GM19455 (cell line): Measurements from ENCODE around the gene APOBEC3A.
"Not testable (repeated sequence)": the region's sequence is repeated elsewhere in the genome, so short reads cannot be mapped to it uniquely, and the experiment has no call there.

Experiments used
- ATAC-seq: cut with Tn5 transposase; IDR thresholded peaks from one replicate; pipeline ENCODE4 v1.9.1; 2021; ENCODE audit not compliant: unreplicated experiment

Gene APOBEC3A

GRCh38 chr22:38977289-38977688 lies 19.9 kb downstream of the APOBEC3A start:
- ATAC-seq: not testable (repeated sequence)

DNA sequence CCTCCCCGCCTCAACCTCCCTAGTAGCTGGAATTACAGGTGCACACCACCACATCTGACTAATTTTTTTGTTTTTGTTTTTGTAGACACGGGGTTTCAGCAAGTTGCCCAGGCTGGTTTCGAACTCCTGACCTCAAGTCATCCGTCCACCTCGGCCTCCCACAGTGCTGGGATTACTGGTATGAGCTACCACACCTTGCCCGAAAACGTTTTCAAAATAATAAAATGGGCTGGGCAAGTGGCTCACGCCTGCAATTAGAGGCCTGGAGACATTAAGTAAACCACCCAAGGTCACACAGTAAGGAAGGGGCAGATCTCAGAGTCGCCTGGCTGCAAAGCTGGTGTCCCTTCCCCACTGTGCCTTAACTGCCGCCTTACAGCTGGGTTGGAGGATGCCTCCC lies 23.2 kb downstream of the APOBEC3A start:
- ATAC-seq: not testable (repeated sequence)

- no peak for ATAC-seq
These were observed 23.9 kb downstream of the APOBEC3A start for GRCh38 chr22:38981005-38981991.

- ATAC-seq: no peak
These were observed 24.9 kb downstream of the APOBEC3A start, which contains the start of gene APOBEC3B for GRCh38 chr22:38981992-38982927. APOBEC3B (plus strand) TSS chr22:38982347; CDS start chr22:38982454, 107 bp downstream.

- ATAC-seq: no peak
These were observed 26.8 kb downstream of the APOBEC3A start for GRCh38 chr22:38984224-38984623.

- ATAC-seq: not testable (repeated sequence)
These were observed 27.7 kb downstream of the APOBEC3A start for GRCh38 chr22:38984784-38985757.

- no peak for ATAC-seq
These were observed 29.2 kb downstream of the APOBEC3A start for GRCh38 chr22:38986629-38987028.

- no peak for ATAC-seq
These were observed 29.9 kb downstream of the APOBEC3A start for GRCh38 chr22:38987171-38987895.

DNA sequence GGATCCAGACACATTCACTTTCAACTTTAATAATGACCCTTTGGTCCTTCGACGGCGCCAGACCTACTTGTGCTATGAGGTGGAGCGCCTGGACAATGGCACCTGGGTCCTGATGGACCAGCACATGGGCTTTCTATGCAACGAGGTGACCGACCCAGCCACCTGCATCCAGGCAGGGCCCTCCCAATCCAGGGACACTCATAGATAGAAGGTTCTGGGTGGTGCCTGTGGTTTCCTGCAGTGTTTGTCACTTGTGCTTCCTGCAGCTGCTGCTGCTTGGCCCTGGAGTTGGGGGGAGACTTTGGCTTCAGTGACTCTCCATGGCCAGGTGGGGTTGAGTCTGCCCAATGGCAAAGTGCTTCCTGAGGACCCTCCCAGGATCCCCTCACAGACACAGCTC lies 32.1 kb downstream of the APOBEC3A start:
- ATAC-seq: no peak

DNA sequence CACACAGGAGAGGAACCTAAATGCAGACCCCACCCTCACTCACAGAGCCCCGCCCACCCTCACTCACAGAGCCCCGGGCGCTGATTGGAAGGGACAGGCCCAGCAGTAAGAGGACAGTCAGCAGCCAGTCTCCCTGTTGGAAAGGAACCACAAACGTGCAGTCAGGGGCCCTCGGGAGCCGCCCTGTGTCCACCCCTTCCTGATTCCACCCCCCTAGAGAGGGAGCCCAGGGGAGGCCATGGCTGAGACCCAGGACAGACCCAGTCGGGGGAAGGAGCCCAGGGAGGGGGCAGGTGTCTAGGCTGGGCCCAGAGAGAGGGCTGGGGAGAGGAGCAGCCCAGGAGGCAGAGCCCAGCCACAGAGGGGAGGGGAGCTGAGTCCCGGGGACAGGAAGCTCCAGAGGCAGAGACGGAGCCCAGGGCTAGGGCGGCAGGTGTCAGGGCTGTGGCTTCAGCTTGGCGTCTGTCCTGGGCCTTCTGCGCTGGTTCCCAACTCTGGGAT lies 35.5 kb downstream of the APOBEC3A start:
- ATAC-seq: not testable (repeated sequence)

DNA sequence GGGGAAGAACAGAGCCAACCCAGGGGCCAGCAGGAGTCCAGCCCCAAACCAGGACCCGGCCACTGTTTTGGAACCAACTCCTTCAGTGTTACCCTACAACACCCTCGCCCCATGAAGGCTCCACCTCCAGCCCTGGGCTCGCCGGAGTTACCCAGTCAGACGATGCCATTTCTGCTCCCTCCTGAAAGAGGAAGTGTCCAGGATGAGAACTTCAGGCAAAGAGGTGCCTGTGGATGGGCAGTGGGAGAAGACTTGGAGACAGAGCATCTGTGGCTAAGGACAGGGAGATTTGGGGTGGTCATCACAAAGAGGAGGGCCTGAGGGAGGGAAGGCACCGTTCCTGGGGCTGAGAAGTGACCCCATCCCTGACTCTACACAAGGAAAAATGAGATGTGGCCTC lies 38.7 kb downstream of the APOBEC3A start:
- no peak for ATAC-seq

GRCh38 chr22:38997518-38997917 lies 40.1 kb downstream of the APOBEC3A start:
- ATAC-seq: no peak

GRCh38 chr22:39003165-39003638 lies 45.8 kb downstream of the APOBEC3A start:
- no peak for ATAC-seq

GRCh38 chr22:39007177-39007576 lies 49.8 kb downstream of the APOBEC3A start:
- no peak for ATAC-seq

GRCh38 chr22:39008271-39008850 lies 51.0 kb downstream of the APOBEC3A start:
- ATAC-seq: not testable (repeated sequence)

- ATAC-seq: no peak
These were observed 53.5 kb downstream of the APOBEC3A start for GRCh38 chr22:39010946-39011345.
